ENCODE results near the gene CMTM8.

The CMTM8 gene

GRCh38 chr3:32319607-32320006, 81.1 kb downstream of the CMTM8 start:
- no peak for TF ChIP-seq REST (IDR thresholded peaks at IDR 0.05; ENCODE audit: insufficient read depth in 1 of 2, low read depth in 2 of 2, low read length in 2 of 2)
- no peak for TF ChIP-seq POLR2AphosphoS5 (IDR thresholded peaks at IDR 0.05; ENCODE audit: low read depth, low read length)
- no peak for TF ChIP-seq SIN3A (IDR thresholded peaks at IDR 0.05; ENCODE audit: borderline replicate concordance, insufficient read depth, low read length)
- no peak for TF ChIP-seq FOXP2 (optimal IDR thresholded peaks at IDR 0.05; ENCODE audit: borderline replicate concordance, extremely low read depth, extremely low read length, insufficient read depth)
- TF ChIP-seq TAF1 (IDR thresholded peaks at IDR 0.05; ENCODE audit: borderline replicate concordance, insufficient read depth, low read length): no peak

GRCh38 chr3:32320080-32320479, 81.6 kb downstream of the CMTM8 start:
- TF ChIP-seq REST (IDR thresholded peaks at IDR 0.05; ENCODE audit: insufficient read depth in 1 of 2, low read depth in 2 of 2, low read length in 2 of 2): no peak
- no peak for TF ChIP-seq FOXP2 (optimal IDR thresholded peaks at IDR 0.05; ENCODE audit: borderline replicate concordance, extremely low read depth, extremely low read length, insufficient read depth)
- no peak for TF ChIP-seq SIN3A (IDR thresholded peaks at IDR 0.05; ENCODE audit: borderline replicate concordance, insufficient read depth, low read length)
- TF ChIP-seq POLR2AphosphoS5 (IDR thresholded peaks at IDR 0.05; ENCODE audit: low read depth, low read length): no peak
- TF ChIP-seq TAF1 (IDR thresholded peaks at IDR 0.05; ENCODE audit: borderline replicate concordance, insufficient read depth, low read length): no peak

GRCh38 chr3:32321095-32321790, 82.8 kb downstream of the CMTM8 start:
- TF ChIP-seq REST (IDR thresholded peaks at IDR 0.05; ENCODE audit: insufficient read depth in 1 of 2, low read depth in 2 of 2, low read length in 2 of 2) (no peak), POLR2AphosphoS5 (IDR thresholded peaks at IDR 0.05; ENCODE audit: low read depth, low read length) (no peak), SIN3A (IDR thresholded peaks at IDR 0.05; ENCODE audit: borderline replicate concordance, insufficient read depth, low read length) (no peak), TAF1 (IDR thresholded peaks at IDR 0.05; ENCODE audit: borderline replicate concordance, insufficient read depth, low read length) (no peak)

- TF ChIP-seq POLR2AphosphoS5 (IDR thresholded peaks at IDR 0.05; ENCODE audit: low read depth, low read length) (no peak), TAF1 (IDR thresholded peaks at IDR 0.05; ENCODE audit: borderline replicate concordance, insufficient read depth, low read length) (no peak), SIN3A (IDR thresholded peaks at IDR 0.05; ENCODE audit: borderline replicate concordance, insufficient read depth, low read length) (no peak), REST (IDR thresholded peaks at IDR 0.05; ENCODE audit: insufficient read depth in 1 of 2, low read depth in 2 of 2, low read length in 2 of 2) (no peak), FOXP2 (optimal IDR thresholded peaks at IDR 0.05; ENCODE audit: borderline replicate concordance, extremely low read depth, extremely low read length, insufficient read depth) (no peak)
Observed at GRCh38 chr3:32322311-32322710, 83.8 kb downstream of the CMTM8 start.
